ENCODE data around the gene PHTF1. TPM values are rescaled to one million over a fixed set of nuclear protein-coding genes. Genes with fewer than 3 reads are reported as not detected.

PHTF1 gene
- total RNA-seq, 1 donor from 2014 or later: 23.9 TPM

DNA sequence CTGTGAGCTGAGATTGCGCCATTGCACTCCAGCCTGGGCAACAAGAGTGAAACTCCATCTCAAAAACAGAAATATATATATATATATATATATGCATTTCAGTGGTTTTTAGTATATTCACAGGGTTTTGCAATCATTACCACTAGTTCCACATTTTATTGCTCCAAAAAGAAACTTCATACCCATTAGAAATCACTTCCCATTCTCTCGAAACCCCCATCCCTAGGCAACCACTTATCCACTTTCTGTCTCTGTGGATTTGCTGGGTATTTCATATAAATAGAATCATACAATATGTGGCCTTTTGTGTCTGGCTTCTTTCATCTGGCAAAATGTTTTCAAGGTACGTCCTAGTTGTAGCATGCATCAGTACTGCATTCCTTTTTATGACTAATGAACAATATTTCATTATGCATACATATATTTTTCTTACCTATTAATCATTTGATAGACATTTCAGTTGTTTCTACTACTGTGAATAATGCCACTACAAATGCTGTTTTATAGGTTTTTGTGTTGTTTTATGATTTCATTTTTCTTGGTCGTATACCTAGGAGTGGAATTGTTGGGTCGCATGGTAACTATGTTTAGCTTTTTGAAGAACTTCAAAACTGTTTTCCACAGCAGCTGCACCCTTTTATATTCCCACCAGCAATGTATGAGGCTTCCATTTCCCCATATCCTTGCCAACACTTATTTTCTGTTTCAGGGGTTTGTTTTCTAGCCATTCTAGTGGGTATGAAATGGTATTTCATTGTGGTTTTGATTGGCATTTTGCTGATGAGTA, 95.9 kb downstream of the PHTF1 start:
- no peak overlapping the region for H3K27ac Mint-ChIP-seq (ENCODE audit: unreplicated experiment)
- H3K4me3 Mint-ChIP-seq (ENCODE audit: unreplicated experiment): no peak overlapping the region
- TF ChIP-seq, protein P1, sequence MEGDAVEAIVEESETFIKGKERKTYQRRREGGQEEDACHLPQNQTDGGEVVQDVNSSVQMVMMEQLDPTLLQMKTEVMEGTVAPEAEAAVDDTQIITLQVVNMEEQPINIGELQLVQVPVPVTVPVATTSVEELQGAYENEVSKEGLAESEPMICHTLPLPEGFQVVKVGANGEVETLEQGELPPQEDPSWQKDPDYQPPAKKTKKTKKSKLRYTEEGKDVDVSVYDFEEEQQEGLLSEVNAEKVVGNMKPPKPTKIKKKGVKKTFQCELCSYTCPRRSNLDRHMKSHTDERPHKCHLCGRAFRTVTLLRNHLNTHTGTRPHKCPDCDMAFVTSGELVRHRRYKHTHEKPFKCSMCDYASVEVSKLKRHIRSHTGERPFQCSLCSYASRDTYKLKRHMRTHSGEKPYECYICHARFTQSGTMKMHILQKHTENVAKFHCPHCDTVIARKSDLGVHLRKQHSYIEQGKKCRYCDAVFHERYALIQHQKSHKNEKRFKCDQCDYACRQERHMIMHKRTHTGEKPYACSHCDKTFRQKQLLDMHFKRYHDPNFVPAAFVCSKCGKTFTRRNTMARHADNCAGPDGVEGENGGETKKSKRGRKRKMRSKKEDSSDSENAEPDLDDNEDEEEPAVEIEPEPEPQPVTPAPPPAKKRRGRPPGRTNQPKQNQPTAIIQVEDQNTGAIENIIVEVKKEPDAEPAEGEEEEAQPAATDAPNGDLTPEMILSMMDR (IDR thresholded peaks at IDR 0.05): no peak
- no peaks in the 10 kb centered on the region for H3K27me3 Mint-ChIP-seq (ENCODE audit: low read depth)
- no peaks in the 10 kb centered on the region for H3K4me1 Mint-ChIP-seq (ENCODE audit: low read depth)
- no peak for DNase-seq (ENCODE audit: low spot score)
- peaks cover 17% of the 10 kb centered on the region for H3K36me3 Mint-ChIP-seq (ENCODE audit: low read depth)
- peaks cover 8% of the 10 kb centered on the region for H3K9me3 Mint-ChIP-seq (ENCODE audit: low read depth)

DNA sequence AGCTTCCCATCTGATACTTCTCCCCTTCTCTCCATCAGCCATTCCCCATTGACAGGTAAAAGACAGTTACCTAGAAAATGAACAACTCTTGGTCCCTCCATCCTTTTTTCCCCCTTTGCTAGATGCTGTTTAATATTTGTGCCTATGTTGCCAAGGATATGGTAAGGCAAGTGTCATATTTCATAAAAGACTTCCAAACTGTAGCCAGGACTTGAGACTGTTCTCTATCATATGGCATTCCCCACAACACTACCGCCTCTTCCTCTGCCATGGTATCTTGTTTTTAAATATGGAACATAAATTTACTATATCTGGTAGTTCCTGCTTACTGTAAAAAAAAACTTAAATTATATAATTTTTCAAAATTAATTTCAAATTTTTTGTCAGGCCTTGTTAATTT, 97.2 kb downstream of the PHTF1 start:
- Mint-ChIP-seq H3K27me3 (ENCODE audit: low read depth) (no peaks in the 10 kb centered on the region), H3K4me3 (ENCODE audit: unreplicated experiment) (no peak overlapping the region), H3K9me3 (ENCODE audit: low read depth) (peaks cover 8% of the 10 kb centered on the region), H3K36me3 (ENCODE audit: low read depth) (peaks cover 14% of the 10 kb centered on the region), H3K27ac (ENCODE audit: unreplicated experiment) (no peak overlapping the region), H3K4me1 (ENCODE audit: low read depth) (no peaks in the 10 kb centered on the region)
- no peak for DNase-seq (ENCODE audit: low spot score)
- TF ChIP-seq, protein P1 (IDR thresholded peaks at IDR 0.05): no peak

DNA sequence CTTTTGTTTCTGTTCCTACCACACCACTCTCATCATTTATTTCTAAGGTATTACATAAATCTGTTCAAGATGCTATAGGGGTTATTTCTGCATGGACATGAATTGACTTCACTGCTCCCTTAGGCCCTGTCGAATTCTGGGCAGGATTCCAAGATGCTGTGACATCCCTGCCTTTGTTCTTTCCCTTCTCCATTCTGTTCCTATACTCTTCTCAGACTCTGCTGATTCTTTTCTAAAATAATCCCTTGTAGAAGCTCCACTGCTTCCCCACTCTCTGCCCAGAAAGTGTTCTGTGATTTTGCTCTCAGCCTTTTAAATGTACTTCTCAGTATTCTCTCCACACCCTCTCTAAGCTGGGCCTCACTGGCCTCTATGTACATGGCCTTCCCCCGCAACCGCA, 99.2 kb downstream of the PHTF1 start:
- Mint-ChIP-seq H3K36me3 (ENCODE audit: low read depth) (peaks cover 6% of the 10 kb centered on the region), H3K9me3 (ENCODE audit: low read depth) (no peaks in the 10 kb centered on the region), H3K4me1 (ENCODE audit: low read depth) (no peaks in the 10 kb centered on the region), H3K4me3 (ENCODE audit: unreplicated experiment) (no peak overlapping the region), H3K27me3 (ENCODE audit: low read depth) (no peaks in the 10 kb centered on the region), H3K27ac (ENCODE audit: unreplicated experiment) (no peak overlapping the region)
- no peak for DNase-seq (ENCODE audit: low spot score)
- TF ChIP-seq, protein P1 (IDR thresholded peaks at IDR 0.05): no peak

DNA sequence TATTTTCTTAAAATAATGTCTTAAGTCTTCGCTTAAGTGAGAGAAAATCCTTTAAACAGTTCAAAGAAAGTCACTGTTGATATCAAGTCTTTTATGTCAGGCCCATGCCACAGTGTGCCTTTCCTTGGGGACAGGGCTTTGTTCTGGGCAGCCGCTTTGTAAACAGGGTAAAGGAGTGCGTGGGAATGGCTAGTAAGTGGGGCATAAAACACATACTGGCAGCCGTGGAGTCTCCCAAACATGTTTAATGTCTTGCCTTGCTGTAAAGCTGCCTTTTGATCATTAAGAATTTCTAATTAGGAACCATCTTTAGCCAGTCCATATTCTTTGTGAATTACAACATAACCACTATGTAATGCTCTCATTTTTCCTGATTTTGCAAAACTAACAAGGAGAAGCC, 99.7 kb downstream of the PHTF1 start:
- H3K9me3 Mint-ChIP-seq (ENCODE audit: low read depth): no peaks in the 10 kb centered on the region

DNA sequence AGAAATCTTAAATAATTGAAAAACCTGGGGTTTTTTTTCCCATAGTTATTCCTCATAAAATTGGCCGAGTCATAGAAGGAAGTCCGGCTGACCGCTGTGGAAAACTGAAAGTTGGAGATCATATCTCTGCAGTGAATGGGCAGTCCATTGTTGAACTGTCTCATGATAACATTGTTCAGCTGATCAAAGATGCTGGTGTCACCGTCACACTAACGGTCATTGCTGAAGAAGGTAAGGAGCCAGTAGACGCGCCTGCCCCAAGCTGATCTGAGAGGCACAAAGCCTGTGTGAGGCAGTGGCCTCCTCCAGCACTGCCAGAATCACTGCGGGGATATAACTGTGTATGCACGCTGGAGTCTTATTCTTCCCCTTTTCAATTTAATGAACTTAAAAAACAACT, 100.3 kb downstream of the PHTF1 start:
- Mint-ChIP-seq H3K36me3 (ENCODE audit: low read depth) (peaks cover 6% of the 10 kb centered on the region), H3K4me3 (ENCODE audit: unreplicated experiment) (no peak overlapping the region), H3K27me3 (ENCODE audit: low read depth) (no peaks in the 10 kb centered on the region), H3K4me1 (ENCODE audit: low read depth) (no peaks in the 10 kb centered on the region), H3K9me3 (ENCODE audit: low read depth) (no peaks in the 10 kb centered on the region), H3K27ac (ENCODE audit: unreplicated experiment) (no peak overlapping the region)
- no peak for DNase-seq (ENCODE audit: low spot score)
- TF ChIP-seq, protein P1 (IDR thresholded peaks at IDR 0.05): no peak

More for the DNA sequence above, 99.7 kb downstream of the PHTF1 start:
- TF ChIP-seq, protein P1 (IDR thresholded peaks at IDR 0.05): no peak
- no peak overlapping the region for H3K4me3 Mint-ChIP-seq (ENCODE audit: unreplicated experiment)
- H3K4me1 Mint-ChIP-seq (ENCODE audit: low read depth): no peaks in the 10 kb centered on the region
- no peak overlapping the region for H3K27ac Mint-ChIP-seq (ENCODE audit: unreplicated experiment)
- H3K36me3 Mint-ChIP-seq (ENCODE audit: low read depth): peaks cover 6% of the 10 kb centered on the region
- H3K27me3 Mint-ChIP-seq (ENCODE audit: low read depth): no peaks in the 10 kb centered on the region
- DNase-seq (ENCODE audit: low spot score): no peak

Data from chondrocyte (in vitro differentiated cells).